Chondrocyte (in vitro differentiated cells): Measurements from ENCODE around the gene ESRRG. TPM values are rescaled to one million over a fixed set of nuclear protein-coding genes. Genes with fewer than 3 reads are reported as not detected.

Experiments used
- DNase-seq: peaks from one replicate; pipeline ENCODE4 v3.0.0; 2021; ENCODE audit warnings: mixed read lengths, low spot score
- H3K27ac Mint-ChIP-seq: one replicate; pipeline ENCODE4 v1.8.0; 2021; ENCODE audit warnings: mild to moderate bottlenecking, moderate library complexity, mixed read lengths; ENCODE audit not compliant: unreplicated experiment
- H3K27me3 Mint-ChIP-seq: 2 replicates; pipeline ENCODE4 v1.8.0; 2021; ENCODE audit warnings: low read depth, mixed read lengths
- H3K36me3 Mint-ChIP-seq: 2 replicates; pipeline ENCODE4 v1.8.0; 2021; ENCODE audit warnings: low read depth, mixed read lengths
- H3K4me1 Mint-ChIP-seq: 2 replicates; pipeline ENCODE4 v1.8.0; 2021; ENCODE audit warnings: low read depth, mild to moderate bottlenecking, mixed read lengths
- H3K4me3 Mint-ChIP-seq: one replicate; pipeline ENCODE4 v1.8.0; 2021; ENCODE audit warnings: mild to moderate bottlenecking, moderate library complexity, mixed read lengths; ENCODE audit not compliant: unreplicated experiment
- H3K9me3 Mint-ChIP-seq: 2 replicates; pipeline ENCODE4 v1.8.0; 2021; ENCODE audit warnings: low read depth, mixed read lengths
- total RNA-seq: library from RNA; stranded (reverse); gene quantifications from 3 replicates; pipeline ENCODE4 v1.2.1, GENCODE V29; 2021
- TF ChIP-seq, protein P1 (sequence below): fragments of 200-600 bp; sonication (generic); IDR thresholded peaks from 2 replicates; pipeline ENCODE4 v1.5.0; 2021; ENCODE audit warnings: antibody characterized with exemption, mild to moderate bottlenecking, moderate library complexity

The ESRRG gene
- total RNA-seq, 1 donor from 2014 or later: not detected

DNA sequence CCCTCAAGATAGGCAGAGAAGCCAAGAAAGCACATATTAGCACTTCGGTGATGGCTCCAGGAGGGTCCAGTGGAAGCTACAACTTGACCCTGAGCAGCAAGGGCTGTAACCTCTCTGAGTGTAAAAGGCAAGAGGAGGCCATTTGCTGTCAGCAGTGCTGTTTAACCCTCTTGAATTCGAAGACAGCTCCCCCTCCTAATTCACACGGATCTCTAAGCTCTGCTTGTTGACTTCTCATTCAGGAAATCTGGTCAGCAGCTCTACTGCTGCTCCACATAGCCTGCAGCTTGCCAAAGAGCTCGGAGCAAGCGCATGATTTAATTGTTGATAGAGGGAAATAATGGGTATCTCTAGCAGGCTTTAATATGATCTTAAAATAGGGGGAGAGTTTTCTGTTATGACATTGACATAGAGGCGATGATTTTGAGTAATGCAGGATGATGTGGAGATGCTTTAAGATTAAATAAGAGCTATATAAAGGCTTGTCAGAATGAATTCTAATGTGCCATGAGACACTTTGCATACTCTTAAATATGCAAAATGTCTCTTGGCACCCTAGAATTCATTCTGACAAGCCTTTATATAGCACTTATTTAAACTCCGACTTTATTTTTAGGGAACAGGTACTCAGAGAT lies 220.6 kb downstream of the ESRRG start:
- DNase-seq: no peak
- H3K36me3 Mint-ChIP-seq: no peaks in the 10 kb centered on the region
- H3K4me3 Mint-ChIP-seq: no peak overlapping the region
- H3K27me3 Mint-ChIP-seq: peaks cover 45% of the 10 kb centered on the region
- H3K9me3 Mint-ChIP-seq: no peaks in the 10 kb centered on the region
- no peaks in the 10 kb centered on the region for H3K4me1 Mint-ChIP-seq
- H3K27ac Mint-ChIP-seq: no peak overlapping the region
- TF ChIP-seq, protein P1, sequence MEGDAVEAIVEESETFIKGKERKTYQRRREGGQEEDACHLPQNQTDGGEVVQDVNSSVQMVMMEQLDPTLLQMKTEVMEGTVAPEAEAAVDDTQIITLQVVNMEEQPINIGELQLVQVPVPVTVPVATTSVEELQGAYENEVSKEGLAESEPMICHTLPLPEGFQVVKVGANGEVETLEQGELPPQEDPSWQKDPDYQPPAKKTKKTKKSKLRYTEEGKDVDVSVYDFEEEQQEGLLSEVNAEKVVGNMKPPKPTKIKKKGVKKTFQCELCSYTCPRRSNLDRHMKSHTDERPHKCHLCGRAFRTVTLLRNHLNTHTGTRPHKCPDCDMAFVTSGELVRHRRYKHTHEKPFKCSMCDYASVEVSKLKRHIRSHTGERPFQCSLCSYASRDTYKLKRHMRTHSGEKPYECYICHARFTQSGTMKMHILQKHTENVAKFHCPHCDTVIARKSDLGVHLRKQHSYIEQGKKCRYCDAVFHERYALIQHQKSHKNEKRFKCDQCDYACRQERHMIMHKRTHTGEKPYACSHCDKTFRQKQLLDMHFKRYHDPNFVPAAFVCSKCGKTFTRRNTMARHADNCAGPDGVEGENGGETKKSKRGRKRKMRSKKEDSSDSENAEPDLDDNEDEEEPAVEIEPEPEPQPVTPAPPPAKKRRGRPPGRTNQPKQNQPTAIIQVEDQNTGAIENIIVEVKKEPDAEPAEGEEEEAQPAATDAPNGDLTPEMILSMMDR: no peak

DNA sequence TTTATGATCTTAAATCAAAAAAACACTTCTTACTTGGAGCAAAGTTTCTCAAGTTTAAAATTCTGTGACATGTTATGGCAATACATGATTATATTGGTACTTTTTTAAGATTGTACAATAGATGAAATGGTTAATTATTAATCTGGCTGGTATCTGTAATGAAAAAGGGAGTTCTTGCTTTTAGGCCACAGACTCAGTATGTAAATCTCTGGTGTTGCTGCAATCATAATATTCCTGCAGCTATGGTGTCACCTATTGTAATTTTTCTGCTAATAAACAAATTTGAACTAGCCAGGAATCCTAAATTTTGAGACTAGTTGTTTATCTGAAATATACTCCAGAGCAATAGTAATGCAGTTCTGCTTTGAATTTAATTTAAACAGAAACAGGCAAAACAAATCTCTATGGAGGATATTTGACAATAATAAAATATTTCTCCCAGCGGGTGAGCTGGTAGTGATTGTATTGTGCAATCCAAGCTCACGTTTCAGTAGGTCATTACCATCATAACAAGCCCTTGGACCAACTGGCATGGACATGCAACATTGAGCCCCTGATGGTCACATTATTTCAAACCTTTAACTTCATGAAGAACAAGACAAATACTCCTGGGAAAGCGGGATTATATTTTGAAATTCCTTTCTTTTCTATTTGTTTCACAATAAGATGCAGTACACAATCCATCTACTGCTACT lies 222.8 kb downstream of the ESRRG start:
- Mint-ChIP-seq H3K4me1 (no peaks in the 10 kb centered on the region), H3K4me3 (no peak overlapping the region), H3K36me3 (no peaks in the 10 kb centered on the region), H3K27ac (no peak overlapping the region), H3K27me3 (peaks cover 33% of the 10 kb centered on the region), H3K9me3 (peaks cover 2% of the 10 kb centered on the region)
- DNase-seq: no peak
- TF ChIP-seq, protein P1: no peak

DNA sequence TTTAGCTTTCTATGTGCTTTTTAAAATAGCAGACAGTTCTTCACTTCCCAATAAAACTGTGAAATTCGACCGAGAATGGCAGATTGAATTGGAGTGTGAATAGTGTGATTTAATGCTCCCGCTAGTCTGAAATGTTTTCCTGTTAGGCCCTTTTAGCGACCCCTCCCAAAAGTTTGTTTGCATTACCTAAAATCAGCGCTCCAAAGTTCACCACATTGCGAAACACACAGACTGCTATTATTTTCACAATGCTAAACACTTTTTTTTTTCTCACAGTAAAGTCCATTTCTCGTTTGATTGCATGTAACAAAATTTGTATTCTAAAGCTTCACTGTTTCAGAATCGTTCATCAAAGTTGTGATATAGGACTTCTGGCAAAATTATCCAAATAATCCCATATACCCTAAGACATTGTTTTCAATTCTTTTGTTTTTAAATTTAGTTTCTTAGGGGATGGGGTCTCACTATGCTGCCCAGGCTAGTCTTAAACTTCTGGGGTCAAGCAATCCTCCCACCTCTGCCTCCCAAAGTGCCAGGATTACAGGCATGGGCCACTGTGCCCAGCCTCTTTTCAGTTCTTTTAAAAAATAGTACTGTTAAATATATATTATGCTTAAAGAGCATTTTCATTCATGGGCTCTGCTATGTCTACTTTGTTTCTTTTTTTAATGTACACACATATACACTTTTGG lies 223.5 kb downstream of the ESRRG start:
- Mint-ChIP-seq H3K4me3 (no peak overlapping the region), H3K9me3 (peaks cover 5% of the 10 kb centered on the region), H3K27ac (no peak overlapping the region), H3K36me3 (no peaks in the 10 kb centered on the region), H3K27me3 (peaks cover 26% of the 10 kb centered on the region), H3K4me1 (no peaks in the 10 kb centered on the region)
- no peak for DNase-seq
- TF ChIP-seq, protein P1: no peak

DNA sequence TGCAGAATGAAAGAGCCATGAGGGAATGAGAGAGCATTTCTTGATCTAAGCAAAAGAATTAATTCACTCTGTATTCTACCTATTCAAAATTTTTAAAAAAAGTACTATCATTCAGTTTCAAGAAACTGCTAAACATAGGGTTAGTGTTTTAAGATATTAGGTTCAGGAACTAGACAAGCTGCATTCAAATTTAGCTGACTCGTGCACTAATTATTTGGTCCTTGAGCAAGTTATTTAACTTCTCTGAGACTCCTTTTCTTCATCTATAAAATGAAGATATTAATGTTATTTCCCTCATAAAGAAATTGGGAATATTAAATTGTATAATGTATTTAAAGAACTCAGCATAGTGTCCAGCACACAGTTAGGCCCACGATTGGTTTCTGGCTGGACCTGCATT lies 225.0 kb downstream of the ESRRG start:
- no peak overlapping the region for H3K27ac Mint-ChIP-seq
- no peak overlapping the region for H3K4me3 Mint-ChIP-seq
- TF ChIP-seq, protein P1: no peak
- no peaks in the 10 kb centered on the region for H3K4me1 Mint-ChIP-seq
- H3K9me3 Mint-ChIP-seq: peaks cover 15% of the 10 kb centered on the region
- peaks cover 20% of the 10 kb centered on the region for H3K27me3 Mint-ChIP-seq
- H3K36me3 Mint-ChIP-seq: no peaks in the 10 kb centered on the region
- no peak for DNase-seq

DNA sequence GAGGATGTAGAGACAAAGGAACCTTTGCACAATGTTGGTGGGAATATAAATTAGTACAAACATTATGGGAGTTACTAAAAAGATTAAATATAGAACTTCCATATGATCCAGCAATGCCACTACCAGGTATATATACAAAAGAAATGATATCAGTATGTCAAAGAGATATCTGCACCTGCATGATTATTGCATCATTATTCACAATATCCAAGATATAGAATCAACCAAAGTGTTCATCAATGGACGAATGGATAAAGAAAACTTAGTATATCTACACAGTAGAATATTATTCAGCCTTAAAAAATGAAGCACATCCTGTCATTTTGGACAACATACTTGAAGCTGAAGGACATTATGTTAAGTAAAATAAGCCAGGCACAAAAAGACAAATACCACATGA lies 238.2 kb downstream of the ESRRG start:
- Mint-ChIP-seq H3K27ac (no peak overlapping the region), H3K36me3 (no peaks in the 10 kb centered on the region), H3K9me3 (peaks cover 7% of the 10 kb centered on the region), H3K27me3 (peaks cover 12% of the 10 kb centered on the region), H3K4me3 (no peak overlapping the region), H3K4me1 (no peaks in the 10 kb centered on the region)
- DNase-seq: no peak
- TF ChIP-seq, protein P1: no peak
